Thyroid gland (tissue), 4 donors: ENCODE data around the gene DDR1.

Source experiments
- POLR2A ChIP-seq, 2 donors: fragments of 450-650 bp; IDR thresholded peaks; one replicate each; pipeline ENCODE4 v1.6.1; 2017; ENCODE audit warnings: antibody characterized with exemption in 2 of 2, mild to moderate bottlenecking in 2 of 2, moderate library complexity in 1 of 2
- TF ChIP-seq, protein P1 (sequence below), 6 experiments: fragments of 200-600 bp in 3 of 6; fragments of 450-650 bp in 3 of 6; sonication (generic) in 3 of 6; IDR thresholded peaks; one replicate each; pipeline ENCODE4 v1.5.1; 2016 to 2019; ENCODE audit warnings: antibody characterized with exemption in 6 of 6, mild to moderate bottlenecking in 2 of 6, inconsistent platforms in 1 of 6, moderate library complexity in 1 of 6

- TF ChIP-seq, protein P1, sequence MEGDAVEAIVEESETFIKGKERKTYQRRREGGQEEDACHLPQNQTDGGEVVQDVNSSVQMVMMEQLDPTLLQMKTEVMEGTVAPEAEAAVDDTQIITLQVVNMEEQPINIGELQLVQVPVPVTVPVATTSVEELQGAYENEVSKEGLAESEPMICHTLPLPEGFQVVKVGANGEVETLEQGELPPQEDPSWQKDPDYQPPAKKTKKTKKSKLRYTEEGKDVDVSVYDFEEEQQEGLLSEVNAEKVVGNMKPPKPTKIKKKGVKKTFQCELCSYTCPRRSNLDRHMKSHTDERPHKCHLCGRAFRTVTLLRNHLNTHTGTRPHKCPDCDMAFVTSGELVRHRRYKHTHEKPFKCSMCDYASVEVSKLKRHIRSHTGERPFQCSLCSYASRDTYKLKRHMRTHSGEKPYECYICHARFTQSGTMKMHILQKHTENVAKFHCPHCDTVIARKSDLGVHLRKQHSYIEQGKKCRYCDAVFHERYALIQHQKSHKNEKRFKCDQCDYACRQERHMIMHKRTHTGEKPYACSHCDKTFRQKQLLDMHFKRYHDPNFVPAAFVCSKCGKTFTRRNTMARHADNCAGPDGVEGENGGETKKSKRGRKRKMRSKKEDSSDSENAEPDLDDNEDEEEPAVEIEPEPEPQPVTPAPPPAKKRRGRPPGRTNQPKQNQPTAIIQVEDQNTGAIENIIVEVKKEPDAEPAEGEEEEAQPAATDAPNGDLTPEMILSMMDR (IDR thresholded peaks at IDR 0.05) = no peak
- TF ChIP-seq POLR2A (IDR thresholded peaks at IDR 0.05) = no peak
These were observed 13.8 kb upstream of the DDR1 start for GRCh38 chr6:30870546-30870945.
